Heart left ventricle (tissue), 16 donors: ENCODE measurements around the gene SERPINE1. TPM values are rescaled to one million over a fixed set of nuclear protein-coding genes. Genes with fewer than 3 reads are reported as not detected.

Experiments used
- ATAC-seq, 4 donors: fragments of 200-7000 bp; cut with Tn5 transposase; one replicate each; pipeline ENCODE4 v1.9.1; 2020 to 2022; ENCODE audit warnings: moderate library complexity in 4 of 4, mild to moderate bottlenecking in 3 of 4, moderate number of reproducible peaks in 1 of 4
- DNase-seq, 5 donors: peaks; one replicate each; pipeline ENCODE4 v3.0.0-alpha.2; 2020
- H3K27ac ChIP-seq, 12 donors: fragments of 200-600 bp; sonication (generic) in 4 of 12; one replicate each; pipeline versions ENCODE4 v1.5.0 to v1.8.0; 2016 to 2022; ENCODE audit warnings: mild to moderate bottlenecking in 2 of 12
- H3K27me3 ChIP-seq, 9 donors: fragments of 200-600 bp; sonication (generic) in 2 of 9; one replicate each; pipeline versions ENCODE4 v1.5.1 to v1.8.0; 2016 to 2022; ENCODE audit warnings: mild to moderate bottlenecking in 3 of 9
- H3K36me3 ChIP-seq, 9 donors: fragments of 200-600 bp; sonication (generic) in 2 of 9; one replicate each; pipeline versions ENCODE4 v1.5.0 to v1.8.0; 2018 to 2022; ENCODE audit warnings: mild to moderate bottlenecking in 2 of 9
- H3K4me1 ChIP-seq, 12 donors: fragments of 200-600 bp; sonication (generic) in 4 of 12; one replicate each; pipeline versions ENCODE4 v1.5.0 to v1.8.0; 2016 to 2022; ENCODE audit warnings: mild to moderate bottlenecking in 3 of 12
- H3K4me3 ChIP-seq, 12 donors: fragments of 200-600 bp; sonication (generic) in 4 of 12; one replicate each; pipeline versions ENCODE4 v1.5.0 to v1.8.0; 2017 to 2022; ENCODE audit warnings: mild to moderate bottlenecking in 9 of 12, moderate library complexity in 4 of 12
- H3K9me3 ChIP-seq, 12 donors: fragments of 200-600 bp; sonication (generic) in 4 of 12; one replicate each; pipeline versions ENCODE4 v1.5.0 to v1.8.0; 2016 to 2022; ENCODE audit warnings: mild to moderate bottlenecking in 1 of 12
- POLR2A ChIP-seq, 2 donors: fragments of 450-650 bp; IDR thresholded peaks; one replicate each; pipeline ENCODE4 v1.6.1; 2017; ENCODE audit warnings: antibody characterized with exemption in 2 of 2, mild to moderate bottlenecking in 2 of 2, moderate library complexity in 2 of 2
- WGBS, 4 donors: extraction: QIAGEN DNeasy Blood & Tissue Kit in 2 of 4; methylation state at CpG; one replicate each; pipeline versions ENCODE4 v1.1.5 to v1.1.7; 2013 to 2018; 5-methylcytosine and 5-hydroxymethylcytosine counted together
- intact Hi-C, 10 donors: fragments of 100-400 bp; cut with DNase I; formaldehyde crosslinking; loops; one replicate each; pipeline versions ENCODE4 v1.11.1 to v1.14.2; 2022
- polyA plus RNA-seq, 2 donors: library from polyadenylated mRNA; stranded (reverse); fragments of 200-250 nt; gene quantifications; one replicate each; pipeline ENCODE4 v1.2.3, GENCODE V29; 2013
- total RNA-seq, 9 donors: library from RNA; depleted of rRNA in 2 of 9; stranded (reverse); fragments of >200 nt in 2 of 9; fragmentation: NEBNext Ultra II Directional in 3 of 9; extraction: Animal tissue kit (Norgen Biotek cat#: 25700) in 3 of 9; gene quantifications; one replicate each; pipeline versions ENCODE4 v1.1.0 to v1.2.4, GENCODE V29; 2016 to 2023
- TF ChIP-seq, protein P1 (sequence below), 12 donors: fragments of 200-600 bp; sonication (generic) in 4 of 12; IDR thresholded peaks; one replicate each; pipeline versions ENCODE4 v1.5.0 to v1.8.0; 2018 to 2022; ENCODE audit warnings: antibody characterized with exemption in 12 of 12, mild to moderate bottlenecking in 5 of 12
- donor health status: ischemic (EF 13 %, LVEDD 7.1; RV severe dilation, severe dysfunction).
- donor health status: healthy with polysubstance abuse.
- donor health status: DM: no; HTN: yes; CAD: no.
- donor health status: DM: no; HTN: no; CAD: no.
- donor health status: ischemic (EF 25% LVEDD 6.9; RV normal size, moderate dysfunction).
- donor health status: ischemic (EF 25% LVEDD 5.7; RV mildly dilated, moderate dysfunction).
- donor health status: healthy.
- donor health status: DM: yes; HTN: yes; CAD: no.
- donor health status: ischemic (EF 35%, LVEDD 5.7; RV mildly dilated, moderate dysfunction).
- donor health status: nonischemic (EF 11% LVEDD 7.7; RV severe dilation, severe dysfunction).
- donor health status: DM: yes; HTN: yes; CAD: no.
- donor health status: PGD.
- donor health status: ischemic (EF 29% LVEDD 5.4; RV normal size, mild dysfunction).
- donor health status: nonischemic (EF 23%, LVEDD 6.1; RV moderate dilation, normal function).

SERPINE1 gene
- total and polyA plus RNA-seq, 11 donors: 1.3 to 595 (median 13.9) TPM

- peak overlapping the region in 4 of 12 donors; percentile 15 to 34 (median 26) for H3K4me3 ChIP-seq
- H3K27ac ChIP-seq: no peak overlapping the region
- H3K27me3 ChIP-seq: peaks cover 63 to 100% (median 99%) of the 10 kb centered on the region in 9 donors
- WGBS, 4 donors: 5 to 7% (median 7%) methylated on average over 16 of the region's 16 CpGs
- no peaks in the 10 kb centered on the region for H3K36me3 ChIP-seq
- no peak for TF ChIP-seq POLR2A (IDR thresholded peaks at IDR 0.05)
- TF ChIP-seq, protein P1, sequence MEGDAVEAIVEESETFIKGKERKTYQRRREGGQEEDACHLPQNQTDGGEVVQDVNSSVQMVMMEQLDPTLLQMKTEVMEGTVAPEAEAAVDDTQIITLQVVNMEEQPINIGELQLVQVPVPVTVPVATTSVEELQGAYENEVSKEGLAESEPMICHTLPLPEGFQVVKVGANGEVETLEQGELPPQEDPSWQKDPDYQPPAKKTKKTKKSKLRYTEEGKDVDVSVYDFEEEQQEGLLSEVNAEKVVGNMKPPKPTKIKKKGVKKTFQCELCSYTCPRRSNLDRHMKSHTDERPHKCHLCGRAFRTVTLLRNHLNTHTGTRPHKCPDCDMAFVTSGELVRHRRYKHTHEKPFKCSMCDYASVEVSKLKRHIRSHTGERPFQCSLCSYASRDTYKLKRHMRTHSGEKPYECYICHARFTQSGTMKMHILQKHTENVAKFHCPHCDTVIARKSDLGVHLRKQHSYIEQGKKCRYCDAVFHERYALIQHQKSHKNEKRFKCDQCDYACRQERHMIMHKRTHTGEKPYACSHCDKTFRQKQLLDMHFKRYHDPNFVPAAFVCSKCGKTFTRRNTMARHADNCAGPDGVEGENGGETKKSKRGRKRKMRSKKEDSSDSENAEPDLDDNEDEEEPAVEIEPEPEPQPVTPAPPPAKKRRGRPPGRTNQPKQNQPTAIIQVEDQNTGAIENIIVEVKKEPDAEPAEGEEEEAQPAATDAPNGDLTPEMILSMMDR (IDR thresholded peaks at IDR 0.05): no peak
- DNase-seq (no peak), ATAC-seq (peak in 1 of 4 donors; percentile 25)
- intact Hi-C loops: no loop called here
- peaks cover 0 to 43% (median 22%) of the 10 kb centered on the region in 12 donors for H3K4me1 ChIP-seq
- no peaks in the 10 kb centered on the region for H3K9me3 ChIP-seq
These were observed 46.9 kb downstream of the SERPINE1 start for GRCh38 chr7:101173752-101174244.

GRCh38 chr7:101174322-101174854 lies 47.5 kb downstream of the SERPINE1 start:
- Histone ChIP-seq H3K4me1 (peaks cover 0 to 45% (median 23%) of the 10 kb centered on the region in 12 donors), H3K27me3 (peaks cover 65 to 100% (median 99%) of the 10 kb centered on the region in 9 donors)

GRCh38 chr7:101175664-101176063 lies 48.8 kb downstream of the SERPINE1 start:
- Histone ChIP-seq H3K4me3 (no peak overlapping the region), H3K9me3 (no peaks in the 10 kb centered on the region), H3K27ac (no peak overlapping the region), H3K4me1 (peaks cover 0 to 46% (median 20%) of the 10 kb centered on the region in 12 donors), H3K27me3 (peaks cover 63 to 100% (median 99%) of the 10 kb centered on the region in 9 donors), H3K36me3 (no peaks in the 10 kb centered on the region)
- 20 to 46% (median 34%) methylated on average over 3 of the region's 3 CpGs for WGBS, 4 donors
- DNase-seq: no peak
- TF ChIP-seq POLR2A (IDR thresholded peaks at IDR 0.05): no peak
- TF ChIP-seq, protein P1 (IDR thresholded peaks at IDR 0.05): no peak
- intact Hi-C loops: no loop called here
- no peak for ATAC-seq

More at GRCh38 chr7:101174322-101174854, 47.5 kb downstream of the SERPINE1 start:
- Histone ChIP-seq H3K9me3 (no peaks in the 10 kb centered on the region), H3K27ac (no peak overlapping the region), H3K36me3 (no peaks in the 10 kb centered on the region), H3K4me3 (no peak overlapping the region)
- 3 to 6% (median 4%) methylated on average over 18 to 28 of the region's 28 CpGs for WGBS, 4 donors
- no peak for ATAC-seq
- DNase-seq: no peak
- intact Hi-C loops: no loop called here
- TF ChIP-seq POLR2A (IDR thresholded peaks at IDR 0.05): no peak
- TF ChIP-seq, protein P1 (IDR thresholded peaks at IDR 0.05): no peak

DNA sequence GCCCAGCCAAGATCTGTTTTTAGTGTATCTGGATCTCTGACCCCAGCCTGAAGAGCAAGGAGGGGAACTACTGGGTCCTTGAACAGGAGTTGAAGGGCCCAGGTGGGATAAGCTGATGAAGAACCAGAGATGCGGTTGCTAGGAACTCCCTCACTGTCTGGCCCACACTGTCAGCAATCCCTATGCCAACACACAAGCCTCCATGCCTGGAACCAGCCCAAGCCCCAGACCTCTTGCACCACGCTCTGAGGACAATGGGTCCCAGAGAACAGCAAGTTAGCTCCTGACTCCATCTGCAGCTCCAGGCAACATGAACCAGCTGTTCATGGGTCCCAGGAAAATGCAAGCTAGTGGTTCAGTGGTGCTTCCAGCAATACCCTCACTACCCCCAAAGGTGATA lies 50.7 kb downstream of the SERPINE1 start:
- ATAC-seq: no peak
- no peaks in the 10 kb centered on the region for H3K36me3 ChIP-seq
- H3K9me3 ChIP-seq: no peaks in the 10 kb centered on the region
- H3K27me3 ChIP-seq: peaks cover 51 to 100% (median 88%) of the 10 kb centered on the region in 9 donors
- TF ChIP-seq, protein P1 (IDR thresholded peaks at IDR 0.05): no peak
- intact Hi-C loops: no loop called here
- H3K4me1 ChIP-seq: peaks cover 0 to 32% (median 10%) of the 10 kb centered on the region in 12 donors
- H3K27ac ChIP-seq: no peak overlapping the region
- no peak overlapping the region for H3K4me3 ChIP-seq
- DNase-seq: no peak
- WGBS, 4 donors: 57 to 75% (median 64%) methylated on average over 2 of the region's 2 CpGs; no CpG with 5 or more reads in 1 of the 4 donors
